H1 (cell line): ENCODE data around the gene SCFD1. TPM values are rescaled to one million over a fixed set of nuclear protein-coding genes. Genes with fewer than 3 reads are reported as not detected.

Experiments used
- CTCF ChIA-PET: fragments of 300-600 bp; sonication (Branson Sonifier 250); formaldehyde crosslinking; loops from one replicate; lab custom pipeline; 2021; ENCODE audit not compliant: partially characterized antibody; lab: Charles Lee
- POLR2A ChIA-PET: fragments of 300-600 bp; sonication (Branson Sonifier 250); formaldehyde crosslinking; loops from one replicate; lab custom pipeline; 2021; ENCODE audit warnings: inconsistent platforms; ENCODE audit not compliant: partially characterized antibody; lab: Charles Lee
- DNase-seq, 2 experiments: peaks; one replicate each; pipeline versions ENCODE4 v3.0.0 to v3.0.0-alpha.2; 2010 to 2022; ENCODE audit warnings: low spot score in 2 of 2, low read depth in 1 of 2, mixed read lengths in 1 of 2
- FAIRE-seq: peaks from 2 replicates; lab custom pipeline; 2011; peaks lifted over from hg19 to GRCh38; lab: Jason Lieb, UNC
- H2AFZ ChIP-seq: 2 replicates; pipeline ENCODE4 v1.8.1; 2012; ENCODE audit warnings: low read length, inconsistent platforms
- H2AK5ac ChIP-seq: 2 replicates; pipeline ENCODE4 v1.6.1; 2013; ENCODE audit warnings: low read depth, low read length
- H2BK120ac ChIP-seq: replicated peaks from 2 replicates; pipeline ENCODE3; 2013; ENCODE audit warnings: low read depth, low read length, inconsistent platforms
- H2BK12ac ChIP-seq: 2 replicates; pipeline ENCODE4 v1.6.1; 2013; ENCODE audit warnings: low read depth, low read length
- H2BK15ac ChIP-seq: 2 replicates; pipeline ENCODE4 v1.6.1; 2013; ENCODE audit warnings: low read length
- H2BK20ac ChIP-seq: 2 replicates; pipeline ENCODE4 v1.6.1; 2013; ENCODE audit warnings: low read length
- H2BK5ac ChIP-seq: 2 replicates; pipeline ENCODE4 v1.6.1; 2013; ENCODE audit warnings: low read depth, low read length
- H3K14ac ChIP-seq: 2 replicates; pipeline ENCODE4 v1.6.1; 2013; ENCODE audit warnings: inconsistent platforms; ENCODE audit not compliant: insufficient read length
- H3K18ac ChIP-seq: 2 replicates; pipeline ENCODE4 v1.6.1; 2013; ENCODE audit warnings: low read length; ENCODE audit errors: extremely low read depth
- H3K23ac ChIP-seq: 2 replicates; pipeline ENCODE4 v1.6.1; 2013; ENCODE audit warnings: inconsistent platforms; ENCODE audit not compliant: insufficient read length
- H3K23me2 ChIP-seq: 2 replicates; pipeline ENCODE4 v1.6.1; 2013; ENCODE audit warnings: low read depth, low read length
- H3K27ac ChIP-seq: 2 replicates; pipeline ENCODE4 v1.6.1; 2011; ENCODE audit warnings: low read depth, low read length, inconsistent platforms
- H3K27me3 ChIP-seq, 4 experiments: replicated peaks in 1 of 4; 1 replicate in 1 of 4; 2 replicates in 3 of 4; pipeline versions ENCODE4 v1.6.1 to v1.8.1; 2011 to 2013; ENCODE audit warnings: low read length in 3 of 4, mild to moderate bottlenecking in 3 of 4, inconsistent platforms in 2 of 4, mixed read lengths in 2 of 4, moderate library complexity in 1 of 4; ENCODE audit not compliant: control insufficient read depth in 3 of 4, insufficient read depth in 3 of 4; ENCODE audit errors: extremely low read depth in 1 of 4
- H3K36me3 ChIP-seq, 4 experiments: 2 replicates each; pipeline versions ENCODE4 v1.6.1 to v1.8.1; 2011 to 2013; ENCODE audit warnings: mild to moderate bottlenecking in 4 of 4, low read length in 3 of 4, moderate library complexity in 2 of 4, control low read depth in 1 of 4, inconsistent platforms in 1 of 4; ENCODE audit not compliant: insufficient read depth in 4 of 4, control insufficient read depth in 2 of 4
- H3K4ac ChIP-seq: replicated peaks from 2 replicates; pipeline ENCODE3; 2013; ENCODE audit warnings: low read length, low read depth, mixed read lengths, inconsistent platforms; ENCODE audit not compliant: insufficient read length
- H3K4me1 ChIP-seq, 4 experiments: replicated peaks in 1 of 4; 1 replicate in 1 of 4; 2 replicates in 3 of 4; pipeline versions ENCODE4 v1.6.1 to v1.8.1; 2011 to 2013; ENCODE audit warnings: low read length in 3 of 4, inconsistent platforms in 2 of 4, mixed read lengths in 1 of 4; ENCODE audit not compliant: insufficient read depth in 4 of 4, control insufficient read depth in 3 of 4
- H3K4me2 ChIP-seq, 2 experiments: 2 replicates each; pipeline versions ENCODE4 v1.6.1 to v1.8.1; 2011 to 2013; ENCODE audit warnings: low read depth in 2 of 2, low read length in 2 of 2, control low read depth in 1 of 2, inconsistent platforms in 1 of 2, mild to moderate bottlenecking in 1 of 2; ENCODE audit not compliant: insufficient read depth in 1 of 2
- H3K4me3 ChIP-seq, 4 experiments: fragments of 200-600, 300-600 bp in 1 of 4; sonication (generic), shearing (Covaris generic), sonication (Bioruptor Twin) in 1 of 4; 2 replicates each; pipeline versions ENCODE4 v1.5.1 to v1.8.1; 2011 to 2016; ENCODE audit warnings: low read length in 4 of 4, low read depth in 3 of 4, control low read depth in 2 of 4, inconsistent platforms in 2 of 4, mild to moderate bottlenecking in 2 of 4, mixed read lengths in 1 of 4, moderate library complexity in 1 of 4; ENCODE audit not compliant: insufficient read depth in 2 of 4; ENCODE audit errors: extremely low read depth in 1 of 4
- H3K56ac ChIP-seq: replicated peaks from 2 replicates; pipeline ENCODE3; 2013; ENCODE audit warnings: low read depth, mild to moderate bottlenecking, mixed read lengths, low read length, inconsistent platforms; ENCODE audit not compliant: insufficient read length
- H3K79me1 ChIP-seq: 2 replicates; pipeline ENCODE4 v1.6.1; 2013; ENCODE audit warnings: low read depth, low read length, control low read depth
- H3K79me2 ChIP-seq, 2 experiments: 2 replicates each; pipeline versions ENCODE4 v1.6.1 to v1.8.1; 2012 to 2013; ENCODE audit warnings: low read length in 2 of 2, mild to moderate bottlenecking in 2 of 2, inconsistent platforms in 1 of 2; ENCODE audit not compliant: insufficient read depth in 2 of 2, control insufficient read depth in 1 of 2
- H3K9ac ChIP-seq, 4 experiments: replicated peaks in 1 of 4; 1 replicate in 1 of 4; 2 replicates in 3 of 4; pipeline versions ENCODE4 v1.6.1 to v1.8.1; 2011 to 2013; ENCODE audit warnings: low read depth in 3 of 4, low read length in 3 of 4, control low read depth in 2 of 4, mild to moderate bottlenecking in 2 of 4, moderate library complexity in 2 of 4, inconsistent platforms in 1 of 4; ENCODE audit errors: extremely low read depth in 1 of 4
- H3K9me3 ChIP-seq, 2 experiments: 2 replicates each; pipeline versions ENCODE4 v1.6.1 to v1.8.1; 2012 to 2013; ENCODE audit warnings: mild to moderate bottlenecking in 2 of 2, moderate library complexity in 2 of 2, control low read depth in 1 of 2, inconsistent platforms in 1 of 2, low read depth in 1 of 2, low read length in 1 of 2, mixed read lengths in 1 of 2; ENCODE audit not compliant: insufficient read depth in 2 of 2
- H4K20me1 ChIP-seq, 2 experiments: replicated peaks in 1 of 2; 2 replicates each; pipeline versions ENCODE3 to v1.8.1; 2011 to 2013; ENCODE audit warnings: inconsistent platforms in 2 of 2, low read length in 2 of 2, mild to moderate bottlenecking in 1 of 2; ENCODE audit not compliant: insufficient read depth in 2 of 2, control insufficient read depth in 1 of 2
- H4K5ac ChIP-seq: 2 replicates; pipeline ENCODE4 v1.6.1; 2013; ENCODE audit warnings: low read length, low read depth, mixed read lengths, inconsistent platforms; ENCODE audit not compliant: insufficient read length
- H4K8ac ChIP-seq: 2 replicates; pipeline ENCODE4 v1.8.0; 2013; ENCODE audit warnings: mild to moderate bottlenecking, moderate library complexity, low read length, inconsistent platforms; ENCODE audit not compliant: insufficient read depth; ENCODE audit errors: extremely low read depth
- H4K91ac ChIP-seq: replicated peaks from 2 replicates; pipeline ENCODE3; 2013; ENCODE audit warnings: low read length, mixed read lengths, inconsistent platforms; ENCODE audit not compliant: insufficient read length
- CTCF ChIP-seq, 3 experiments: IDR thresholded peaks; 1 replicate in 2 of 3; 2 replicates in 1 of 3; pipeline versions ENCODE4 v1.5.1 to v1.6.1; 2011; ENCODE audit warnings: low read length in 3 of 3, mild to moderate bottlenecking in 3 of 3, inconsistent platforms in 2 of 3, low read depth in 1 of 3, moderate library complexity in 1 of 3; ENCODE audit not compliant: insufficient read depth in 1 of 3; ENCODE audit errors: control extremely low read depth in 1 of 3
- EGR1 ChIP-seq: IDR thresholded peaks from 2 replicates; pipeline ENCODE4 v1.6.1; 2011; ENCODE audit warnings: low read depth, low read length, borderline replicate concordance
- GTF2F1 ChIP-seq: IDR thresholded peaks from 2 replicates; pipeline ENCODE4 v1.6.1; 2012; ENCODE audit warnings: low read depth, low read length, improper control_type of control experiment, borderline replicate concordance
- JUND ChIP-seq: IDR thresholded peaks from 2 replicates; pipeline ENCODE4 v1.6.1; 2011; ENCODE audit warnings: mild to moderate bottlenecking, improper control_type of control experiment, low read length
- POU5F1 ChIP-seq: IDR thresholded peaks from 2 replicates; pipeline ENCODE4 v1.6.1; 2011; ENCODE audit warnings: low read depth, mild to moderate bottlenecking, low read length, moderate library complexity
- SRF ChIP-seq: IDR thresholded peaks from 2 replicates; pipeline ENCODE4 v1.6.1; 2011; ENCODE audit warnings: mild to moderate bottlenecking, low read depth, low read length, moderate library complexity
- WGBS, 2 experiments: shearing (Covaris generic) in 1 of 2; methylation state at CpG; one replicate each; pipeline versions ENCODE4 v1.1.6 to v1.1.7; 2013 to 2015; ENCODE audit warnings: low lambda C conversion rate in 2 of 2, mixed read lengths in 2 of 2, inconsistent platforms in 1 of 2, low coverage in 1 of 2, missing lambda C conversion rate in 1 of 2; ENCODE audit not compliant: insufficient replicate concordance in 2 of 2, insufficient coverage in 1 of 2, insufficient read length in 1 of 2; ENCODE audit errors: extremely low coverage in 1 of 2, missing lambda C conversion rate in 1 of 2; 5-methylcytosine and 5-hydroxymethylcytosine counted together
- polyA plus RNA-seq, 7 experiments: library from polyadenylated mRNA; depleted of rRNA in 3 of 7; stranded (reverse) in 5 of 7; unstranded in 2 of 7; fragments of >200 nt in 5 of 7; fragments of 200-250 nt in 2 of 7; gene quantifications; 1 replicate in 5 of 7; 2 replicates in 1 of 7; 4 replicates in 1 of 7; pipeline versions ENCODE4 v1.2.1 to v1.2.3, GENCODE V29; 2011 to 2013; ENCODE audit warnings: missing spikeins in 2 of 7, mixed read lengths in 2 of 7
- total RNA-seq: library from RNA; stranded (reverse); fragmentation: NEBNext Ultra II Directional; extraction: Animal tissue kit (Norgen Biotek cat#: 25700); gene quantifications from 2 replicates; pipeline ENCODE4 v1.2.1, GENCODE V29; 2021
- TF ChIP-seq, protein P1 (sequence below): IDR thresholded peaks from 2 replicates; pipeline ENCODE4 v1.6.1; 2012; ENCODE audit warnings: low read length, inconsistent platforms
- TF ChIP-seq, protein P2 (sequence below): IDR thresholded peaks from 2 replicates; pipeline ENCODE4 v1.6.1; 2012; ENCODE audit warnings: inconsistent platforms

Gene SCFD1
- total and polyA plus RNA-seq, 2 of the 8 experiments (the other 6 are each of a cell fraction or from before 2014, with no cell fraction given), result 32.8 to 64.5 TPM

- POLR2A ChIA-PET, result no interaction called here
- Histone ChIP-seq H3K27ac (no peak overlapping the region), H3K23me2 (no peaks in the 10 kb centered on the region), H3K4me3 (no peak overlapping the region), H2AFZ (no peak overlapping the region), H3K4me1 (no peaks in the 10 kb centered on the region), H4K5ac (no peak overlapping the region), H3K56ac (no peak overlapping the region), H2BK120ac (no peak overlapping the region), H4K20me1 (peaks cover 0 to 2% of the 10 kb centered on the region in 2 experiments), H3K27me3 (no peaks in the 10 kb centered on the region), H2BK20ac (no peak overlapping the region), H3K23ac (no peak overlapping the region), H4K91ac (no peak overlapping the region), H3K14ac (no peak overlapping the region), H3K36me3 (peaks cover 0 to 6% (median 1%) of the 10 kb centered on the region in 4 experiments; a peak in 3 of 8 replicates), H3K18ac (no peak overlapping the region), H3K9ac (no peak overlapping the region), H2BK12ac (no peak overlapping the region), H3K4ac (no peak overlapping the region), H4K8ac (no peak overlapping the region), H2BK5ac (no peak overlapping the region), H3K79me1 (no peaks in the 10 kb centered on the region), H2AK5ac (no peak overlapping the region), H3K4me2 (no peak overlapping the region), H3K79me2 (no peaks in the 10 kb centered on the region), H2BK15ac (no peak overlapping the region), H3K9me3 (no peaks in the 10 kb centered on the region)
- WGBS, 2 experiments, result 98% methylated on average over 3 of the region's 3 CpGs; no CpG with 5 or more reads in 1 of the 2 experiments
- TF ChIP-seq GTF2F1 (no peak), SRF (no peak), POU5F1 (no peak), JUND (no peak), EGR1 (no peak), CTCF (IDR thresholded peaks at IDR 0.05; ENCODE audit: control extremely low read depth in 1 of 3, insufficient read depth in 1 of 3, low read depth in 1 of 3, low read length in 3 of 3) (no peak)
- TF ChIP-seq, protein P1, sequence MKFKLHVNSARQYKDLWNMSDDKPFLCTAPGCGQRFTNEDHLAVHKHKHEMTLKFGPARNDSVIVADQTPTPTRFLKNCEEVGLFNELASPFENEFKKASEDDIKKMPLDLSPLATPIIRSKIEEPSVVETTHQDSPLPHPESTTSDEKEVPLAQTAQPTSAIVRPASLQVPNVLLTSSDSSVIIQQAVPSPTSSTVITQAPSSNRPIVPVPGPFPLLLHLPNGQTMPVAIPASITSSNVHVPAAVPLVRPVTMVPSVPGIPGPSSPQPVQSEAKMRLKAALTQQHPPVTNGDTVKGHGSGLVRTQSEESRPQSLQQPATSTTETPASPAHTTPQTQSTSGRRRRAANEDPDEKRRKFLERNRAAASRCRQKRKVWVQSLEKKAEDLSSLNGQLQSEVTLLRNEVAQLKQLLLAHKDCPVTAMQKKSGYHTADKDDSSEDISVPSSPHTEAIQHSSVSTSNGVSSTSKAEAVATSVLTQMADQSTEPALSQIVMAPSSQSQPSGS, result no peak
- TF ChIP-seq, protein P2, sequence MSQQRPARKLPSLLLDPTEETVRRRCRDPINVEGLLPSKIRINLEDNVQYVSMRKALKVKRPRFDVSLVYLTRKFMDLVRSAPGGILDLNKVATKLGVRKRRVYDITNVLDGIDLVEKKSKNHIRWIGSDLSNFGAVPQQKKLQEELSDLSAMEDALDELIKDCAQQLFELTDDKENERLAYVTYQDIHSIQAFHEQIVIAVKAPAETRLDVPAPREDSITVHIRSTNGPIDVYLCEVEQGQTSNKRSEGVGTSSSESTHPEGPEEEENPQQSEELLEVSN, result no peak
- no peak for FAIRE-seq
- CTCF ChIA-PET, result no interaction called here
- no peak for DNase-seq
Measured at GRCh38 chr14:30719137-30719536, 97.0 kb downstream of the SCFD1 start.
